ENCODE results near the gene PTK6.
A peak's percentile ranks its signal among the peaks of the same experiment; 100 is the strongest.
"Not testable (repeated sequence)": the region's sequence is repeated elsewhere in the genome, so short reads cannot be mapped to it uniquely, and the experiment has no call there.

PTK6 gene

DNA sequence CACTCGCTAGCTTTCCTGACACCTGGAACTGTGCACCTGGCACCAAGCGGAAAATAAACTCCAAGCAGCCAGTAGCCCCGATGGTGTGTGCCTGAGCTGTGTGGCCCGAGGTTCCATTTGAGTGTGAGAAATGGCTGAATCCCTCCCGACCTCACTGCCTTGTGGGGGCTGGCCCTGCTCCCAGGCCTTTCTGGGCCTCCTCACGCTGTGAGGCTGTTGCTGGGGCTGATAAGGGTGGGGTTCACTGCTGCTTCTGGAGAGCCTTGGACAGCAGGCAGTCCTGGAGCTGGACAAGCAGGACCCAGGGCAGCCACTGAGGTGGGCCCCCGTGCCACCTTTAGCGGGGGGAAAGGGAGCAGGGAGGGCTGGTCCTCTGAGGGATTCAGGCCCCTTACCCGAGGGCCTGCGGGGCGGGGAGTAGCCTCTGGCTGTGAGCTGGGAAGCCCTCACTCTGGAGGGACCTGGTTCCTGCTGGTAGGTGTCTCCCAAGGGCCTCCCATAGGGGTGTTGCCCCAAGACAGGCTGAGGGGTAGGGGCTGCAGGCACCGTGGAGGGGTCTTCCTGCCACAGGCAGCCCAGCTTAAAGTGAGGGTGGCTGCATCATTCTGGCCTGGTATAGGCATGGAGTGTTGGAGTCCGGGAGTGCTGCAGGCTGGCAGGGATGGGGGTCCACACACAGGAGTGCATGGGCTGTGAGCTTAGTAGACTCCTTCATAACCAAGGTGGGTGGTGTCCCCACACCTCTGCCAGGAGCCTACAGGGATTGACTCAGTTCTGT lies 14.9 kb downstream of the PTK6 start:
- H3K4me3 ChIP-seq (ENCODE audit: extremely low read depth, insufficient read depth, low read length, poor library complexity, severe bottlenecking): no peak overlapping the region
- peaks cover 16% of the 10 kb centered on the region for H3K9me3 ChIP-seq (ENCODE audit: control insufficient read depth, low read length)
- no peak overlapping the region for H3K27ac ChIP-seq (ENCODE audit: low read depth, low read length, severe bottlenecking)
- H3K4me1 ChIP-seq (ENCODE audit: control insufficient read depth, insufficient read depth, low read length, poor library complexity, severe bottlenecking): no peaks in the 10 kb centered on the region
- H3K36me3 ChIP-seq (ENCODE audit: control insufficient read depth, insufficient read depth, low read length): peaks cover 26% of the 10 kb centered on the region
- 83 to 84% methylated on average over 9 to 12 of the region's 13 CpGs for WGBS, 2 experiments (ENCODE audit: insufficient coverage in 2 of 2)

DNA sequence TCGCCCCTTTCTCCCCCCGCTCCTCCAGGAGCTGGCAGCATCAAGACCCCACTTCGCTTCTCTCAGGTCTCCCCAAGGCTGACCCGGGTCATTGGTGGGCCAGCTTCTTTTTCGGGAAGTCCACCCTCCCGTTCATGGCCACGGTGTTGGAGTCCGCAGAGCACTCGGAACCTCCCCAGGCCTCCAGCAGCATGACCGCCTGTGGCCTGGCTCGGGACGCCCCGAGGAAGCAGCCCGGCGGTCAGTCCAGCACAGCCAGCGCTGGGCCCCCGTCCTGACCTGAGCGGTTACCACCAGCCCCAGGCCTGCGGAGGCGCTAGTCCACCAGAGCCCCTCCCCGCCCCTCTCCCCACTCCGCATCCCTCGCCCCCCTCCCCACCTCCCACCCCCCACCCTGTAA lies 15.6 kb downstream of the PTK6 start:
- H3K27ac ChIP-seq (ENCODE audit: low read depth, low read length, severe bottlenecking): peak overlapping the region; percentile 84
- 12 to 19% methylated on average over 8 to 13 of the region's 23 CpGs for WGBS, 2 experiments (ENCODE audit: insufficient coverage in 2 of 2)

DNA sequence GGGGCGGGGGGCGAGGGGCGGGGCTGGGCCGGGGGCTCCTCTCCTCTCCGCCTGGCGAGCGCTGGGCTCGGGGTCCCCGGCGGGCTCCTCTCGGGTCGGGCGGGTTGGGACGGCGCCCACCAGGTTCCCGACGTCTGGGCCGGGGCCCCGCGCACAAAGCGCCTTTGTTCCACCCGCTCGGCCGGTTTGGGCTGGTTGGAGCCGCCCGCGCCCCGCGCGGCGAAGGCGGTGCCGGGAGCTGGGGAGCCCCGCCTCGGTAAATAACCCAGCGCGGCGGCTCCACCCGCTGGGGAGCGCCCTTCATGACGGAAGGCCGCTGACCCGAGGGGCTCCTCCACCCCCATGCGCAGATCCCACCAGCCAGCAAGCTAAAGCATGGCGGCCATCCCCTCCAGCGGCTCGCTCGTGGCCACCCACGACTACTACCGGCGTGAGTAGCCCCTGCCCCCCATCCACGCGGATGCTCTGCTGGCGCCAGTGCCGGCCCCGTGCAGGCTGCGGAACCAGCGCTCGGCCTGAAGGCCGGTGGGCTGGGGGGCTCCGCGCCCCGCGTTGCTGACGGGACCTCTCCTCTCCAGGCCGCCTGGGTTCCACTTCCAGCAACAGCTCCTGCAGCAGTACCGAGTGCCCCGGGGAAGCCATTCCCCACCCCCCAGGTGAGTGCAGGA lies 16.1 kb downstream of the PTK6 start:
- Histone ChIP-seq H3K9me3 (ENCODE audit: control insufficient read depth, low read length) (peaks cover 16% of the 10 kb centered on the region), H3K4me1 (ENCODE audit: control insufficient read depth, insufficient read depth, low read length, poor library complexity, severe bottlenecking) (no peaks in the 10 kb centered on the region), H3K36me3 (ENCODE audit: control insufficient read depth, insufficient read depth, low read length) (peaks cover 26% of the 10 kb centered on the region), H3K4me3 (ENCODE audit: extremely low read depth, insufficient read depth, low read length, poor library complexity, severe bottlenecking) (peak overlapping the region; percentile 80), H3K27ac (ENCODE audit: low read depth, low read length, severe bottlenecking) (peak overlapping the region; percentile 84)
- 0% methylated on average over 49 to 66 of the region's 68 CpGs for WGBS, 2 experiments (ENCODE audit: insufficient coverage in 2 of 2)

More for the DNA sequence above, 15.6 kb downstream of the PTK6 start:
- Histone ChIP-seq H3K4me1 (ENCODE audit: control insufficient read depth, insufficient read depth, low read length, poor library complexity, severe bottlenecking) (no peaks in the 10 kb centered on the region), H3K4me3 (ENCODE audit: extremely low read depth, insufficient read depth, low read length, poor library complexity, severe bottlenecking) (peak overlapping the region; percentile 80), H3K9me3 (ENCODE audit: control insufficient read depth, low read length) (peaks cover 16% of the 10 kb centered on the region), H3K36me3 (ENCODE audit: control insufficient read depth, insufficient read depth, low read length) (peaks cover 26% of the 10 kb centered on the region)

- Histone ChIP-seq H3K4me1 (ENCODE audit: control insufficient read depth, insufficient read depth, low read length, poor library complexity, severe bottlenecking) (no peaks in the 10 kb centered on the region), H3K4me3 (ENCODE audit: extremely low read depth, insufficient read depth, low read length, poor library complexity, severe bottlenecking) (peak within 1 kb of the TSS; percentile 80), H3K27ac (ENCODE audit: low read depth, low read length, severe bottlenecking) (peak within 1 kb of the TSS; percentile 84), H3K9me3 (ENCODE audit: control insufficient read depth, low read length) (peaks cover 16% of the 10 kb centered on the region), H3K36me3 (ENCODE audit: control insufficient read depth, insufficient read depth, low read length) (peaks cover 26% of the 10 kb centered on the region)
- WGBS, 2 experiments (ENCODE audit: insufficient coverage in 2 of 2): 0% methylated on average over 50 to 56 of the region's 64 CpGs
These were observed 16.7 kb downstream of the PTK6 start, which contains the start of gene PPDPF for GRCh38 chr20:63520504-63520933. Gene PPDPF (plus strand): TSS chr20:63520765. CDS start chr20:63521309, 544 bp downstream.

- Histone ChIP-seq H3K9me3 (ENCODE audit: control insufficient read depth, low read length) (peaks cover 16% of the 10 kb centered on the region), H3K36me3 (ENCODE audit: control insufficient read depth, insufficient read depth, low read length) (peaks cover 26% of the 10 kb centered on the region), H3K4me1 (ENCODE audit: control insufficient read depth, insufficient read depth, low read length, poor library complexity, severe bottlenecking) (no peaks in the 10 kb centered on the region), H3K4me3 (ENCODE audit: extremely low read depth, insufficient read depth, low read length, poor library complexity, severe bottlenecking) (peak overlapping the region; percentile 80), H3K27ac (ENCODE audit: low read depth, low read length, severe bottlenecking) (peak overlapping the region; percentile 53)
- 7 to 10% methylated on average over 55 to 56 of the region's 72 CpGs for WGBS, 2 experiments (ENCODE audit: insufficient coverage in 2 of 2)
These were observed 17.3 kb downstream of the PTK6 start for GRCh38 chr20:63519668-63520503.

DNA sequence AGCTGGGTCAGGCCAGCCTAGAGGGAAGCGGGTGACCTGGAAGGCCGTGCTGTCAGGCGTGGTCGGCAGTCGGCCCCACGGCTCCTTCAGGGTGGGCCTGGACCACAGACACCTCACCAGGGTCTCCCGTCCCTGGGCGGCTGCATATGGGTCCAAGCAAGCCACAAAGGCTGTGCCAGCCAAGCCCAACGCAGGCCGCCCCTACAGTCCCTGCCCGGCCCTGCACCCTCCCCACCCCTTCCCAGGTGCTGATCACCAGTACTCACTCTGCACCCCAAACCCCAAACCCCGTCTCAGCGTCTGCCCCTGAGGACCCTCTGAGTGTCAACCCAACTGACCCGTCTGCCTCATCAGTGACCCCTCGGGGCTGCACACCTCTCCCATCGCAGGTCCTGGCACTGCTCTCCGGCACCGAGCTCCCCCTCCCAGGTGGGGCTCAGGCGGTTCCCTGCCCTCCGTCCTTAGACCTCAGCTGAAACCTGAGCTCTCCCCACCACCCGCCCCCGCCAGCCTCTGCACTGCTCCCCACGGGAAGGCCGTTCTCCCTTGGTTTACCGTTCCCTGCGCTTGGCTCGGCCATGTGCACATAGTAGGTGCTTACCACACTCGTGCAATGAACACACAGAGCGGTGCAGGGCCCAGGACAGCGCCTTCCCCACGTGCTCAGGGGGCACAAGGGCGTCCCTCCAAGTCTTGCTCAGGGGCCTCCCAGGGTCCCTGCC lies 18.1 kb downstream of the PTK6 start:
- Histone ChIP-seq H3K9me3 (ENCODE audit: control insufficient read depth, low read length) (peaks cover 16% of the 10 kb centered on the region), H3K4me3 (ENCODE audit: extremely low read depth, insufficient read depth, low read length, poor library complexity, severe bottlenecking) (peak overlapping the region; percentile 80), H3K36me3 (ENCODE audit: control insufficient read depth, insufficient read depth, low read length) (peaks cover 26% of the 10 kb centered on the region), H3K4me1 (ENCODE audit: control insufficient read depth, insufficient read depth, low read length, poor library complexity, severe bottlenecking) (no peaks in the 10 kb centered on the region), H3K27ac (ENCODE audit: low read depth, low read length, severe bottlenecking) (no peak overlapping the region)
- WGBS, 2 experiments (ENCODE audit: insufficient coverage in 2 of 2): 70 to 76% methylated on average over 29 of the region's 32 CpGs

- Histone ChIP-seq H3K9me3 (ENCODE audit: control insufficient read depth, low read length) (peaks cover 12% of the 10 kb centered on the region), H3K4me1 (ENCODE audit: control insufficient read depth, insufficient read depth, low read length, poor library complexity, severe bottlenecking) (no peaks in the 10 kb centered on the region), H3K27ac (ENCODE audit: low read depth, low read length, severe bottlenecking) (no peak overlapping the region), H3K4me3 (ENCODE audit: extremely low read depth, insufficient read depth, low read length, poor library complexity, severe bottlenecking) (no peak overlapping the region), H3K36me3 (ENCODE audit: control insufficient read depth, insufficient read depth, low read length) (peaks cover 20% of the 10 kb centered on the region)
- WGBS, 2 experiments (ENCODE audit: insufficient coverage in 2 of 2): 47 to 69% methylated on average over 17 of the region's 20 CpGs
These were observed 18.8 kb downstream of the PTK6 start for GRCh38 chr20:63518351-63518861.

DNA sequence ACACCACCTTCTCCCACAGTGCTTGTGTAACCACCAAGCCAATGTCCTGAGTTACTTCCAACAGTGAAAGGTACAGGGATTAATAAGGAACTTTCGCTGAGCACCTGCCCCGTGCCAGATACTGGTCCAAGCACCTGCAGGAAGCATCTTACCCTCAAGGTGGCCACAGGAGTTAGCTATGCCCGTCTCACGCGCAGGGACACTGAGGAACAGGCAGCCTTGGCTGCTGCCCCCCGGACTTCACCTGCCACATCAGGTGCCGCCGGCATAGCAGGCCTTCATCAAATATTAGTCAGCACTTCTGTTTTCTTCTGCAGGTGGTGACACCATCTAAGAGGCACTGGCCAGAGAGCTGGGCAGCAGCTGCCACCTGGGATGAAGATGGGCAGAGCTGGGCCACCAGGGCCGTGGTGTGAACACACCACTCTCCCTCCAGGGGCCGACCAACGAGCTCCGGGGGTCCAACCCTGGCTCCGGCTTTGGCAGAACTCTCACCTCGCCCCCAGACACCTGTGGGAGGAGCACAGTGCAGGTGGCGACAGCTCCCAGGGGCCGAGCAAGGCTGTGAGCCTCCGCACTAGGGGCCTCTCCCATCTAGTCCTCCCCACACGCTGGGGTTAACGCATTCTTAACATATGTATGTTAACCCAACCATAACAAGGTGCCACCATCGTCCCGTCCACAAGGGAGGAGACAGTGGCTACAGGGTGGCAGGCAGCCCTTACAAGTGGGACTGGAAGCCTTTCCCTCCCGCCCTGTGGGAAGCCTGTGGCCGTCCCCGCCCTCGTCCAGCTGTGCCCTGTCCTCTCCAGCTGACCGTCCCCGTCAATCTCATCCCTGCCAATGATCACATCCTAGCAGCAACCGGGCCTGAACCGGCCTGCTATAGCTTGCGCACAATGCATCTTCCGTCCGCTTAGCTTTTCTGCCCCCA lies 19.5 kb downstream of the PTK6 start:
- Histone ChIP-seq H3K4me1 (ENCODE audit: control insufficient read depth, insufficient read depth, low read length, poor library complexity, severe bottlenecking) (no peaks in the 10 kb centered on the region), H3K36me3 (ENCODE audit: control insufficient read depth, insufficient read depth, low read length) (peaks cover 13% of the 10 kb centered on the region), H3K27ac (ENCODE audit: low read depth, low read length, severe bottlenecking) (no peak overlapping the region), H3K9me3 (ENCODE audit: control insufficient read depth, low read length) (peaks cover 6% of the 10 kb centered on the region), H3K4me3 (ENCODE audit: extremely low read depth, insufficient read depth, low read length, poor library complexity, severe bottlenecking) (no peak overlapping the region)
- 87 to 91% methylated on average over 31 of the region's 32 CpGs for WGBS, 2 experiments (ENCODE audit: insufficient coverage in 2 of 2)

GRCh38 chr20:63514520-63514919 lies 22.7 kb downstream of the PTK6 start:
- not testable (repeated sequence) for H3K9me3 ChIP-seq (ENCODE audit: control insufficient read depth, low read length); H3K36me3 ChIP-seq (ENCODE audit: control insufficient read depth, insufficient read depth, low read length); H3K4me3 ChIP-seq (ENCODE audit: extremely low read depth, insufficient read depth, low read length, poor library complexity, severe bottlenecking); H3K4me1 ChIP-seq (ENCODE audit: control insufficient read depth, insufficient read depth, low read length, poor library complexity, severe bottlenecking); H3K27ac ChIP-seq (ENCODE audit: low read depth, low read length, severe bottlenecking)
- 71 to 80% methylated on average over 3 to 8 of the region's 10 CpGs for WGBS, 2 experiments (ENCODE audit: insufficient coverage in 2 of 2)
